ENCODE results near the gene RUFY3. TPM values are rescaled to one million over a fixed set of nuclear protein-coding genes. Genes with fewer than 3 reads are reported as not detected.
"Not testable (repeated sequence)": the region's sequence is repeated elsewhere in the genome, so short reads cannot be mapped to it uniquely, and the experiment has no call there.

RUFY3 gene
- total RNA-seq, 1 experiment from 2014 or later: 25.1 TPM

DNA sequence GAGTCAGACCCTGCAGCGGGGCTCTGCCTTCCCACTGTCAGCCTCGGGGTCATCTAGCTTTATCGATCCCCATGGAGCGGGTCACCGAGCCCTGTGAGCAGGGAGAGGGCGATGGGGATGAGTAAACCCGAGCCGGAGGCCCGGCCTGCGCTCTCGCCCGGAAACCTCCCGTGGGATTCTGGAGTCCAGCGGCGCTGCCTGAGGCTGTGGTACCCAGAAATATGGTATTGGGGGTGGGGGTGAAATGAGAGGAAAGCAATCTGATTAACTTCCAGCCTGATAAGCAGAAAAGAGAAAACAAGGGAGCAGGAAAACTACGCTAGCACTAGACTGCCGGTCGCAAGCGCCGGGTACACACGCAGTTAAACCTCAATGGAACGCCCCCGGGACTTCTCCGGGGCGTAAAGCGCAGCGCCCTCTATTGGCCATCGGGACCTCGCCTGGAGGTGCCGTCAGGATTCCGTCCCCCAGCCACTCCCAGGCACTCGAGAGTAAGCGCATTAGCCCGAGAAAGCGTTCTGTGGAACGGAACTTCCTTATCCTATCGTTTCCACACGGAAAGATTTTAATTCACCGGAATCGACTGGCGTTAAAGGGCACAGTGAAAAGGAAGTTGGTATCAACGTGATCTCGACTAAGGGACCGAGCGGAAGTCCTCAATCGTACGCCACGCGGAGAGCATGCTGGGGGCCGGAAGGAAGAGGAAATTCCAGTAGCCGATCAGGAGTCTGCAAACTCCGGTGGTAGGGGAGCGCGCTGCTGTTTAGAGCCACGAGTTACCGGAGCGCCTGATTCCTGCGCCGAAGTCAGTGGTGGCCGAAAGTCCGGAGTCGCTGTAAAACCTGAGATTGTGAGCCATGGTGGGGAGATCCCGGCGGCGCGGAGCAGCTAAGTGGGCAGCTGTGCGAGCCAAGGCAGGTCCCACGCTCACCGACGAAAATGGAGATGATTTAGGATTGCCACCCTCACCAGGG lies 33.7 kb upstream of the RUFY3 start, which contains the start of gene UTP3:
Gene UTP3, plus strand, starts transcription at position 712 of the 974 bp plus-strand sequence. Its CDS starts 146 bp downstream, at position 858.
- CTCF ChIA-PET: interaction anchor here (0.6 kb wide), 1 partner anchor 87 kb away, joined by 3 read pairs; no protein-coding TSS in a partner anchor
- TSS peak; percentile 98 for BruUV-seq (replicated peaks)
- Histone ChIP-seq H3K4me1 (ENCODE audit: insufficient read depth, low read length, poor library complexity, severe bottlenecking) (peaks cover 12% of the 10 kb centered on the region), H3K4me3 (ENCODE audit: low read depth, low read length, poor library complexity, severe bottlenecking) (peak within 1 kb of the TSS; percentile 90), H3K9me3 (ENCODE audit: low read depth, low read length, poor library complexity, severe bottlenecking) (no peaks in the 10 kb centered on the region), H3K27ac (ENCODE audit: low read depth, low read length, poor library complexity, severe bottlenecking) (peak within 1 kb of the TSS; percentile 86), H3K27me3 (replicated peaks; ENCODE audit: insufficient read depth, low read depth, low read length, poor library complexity) (no peaks in the 10 kb centered on the region), H3K36me3 (ENCODE audit: insufficient read depth, low read length, poor library complexity, severe bottlenecking) (no peaks in the 10 kb centered on the region)
- TF ChIP-seq, protein P1, sequence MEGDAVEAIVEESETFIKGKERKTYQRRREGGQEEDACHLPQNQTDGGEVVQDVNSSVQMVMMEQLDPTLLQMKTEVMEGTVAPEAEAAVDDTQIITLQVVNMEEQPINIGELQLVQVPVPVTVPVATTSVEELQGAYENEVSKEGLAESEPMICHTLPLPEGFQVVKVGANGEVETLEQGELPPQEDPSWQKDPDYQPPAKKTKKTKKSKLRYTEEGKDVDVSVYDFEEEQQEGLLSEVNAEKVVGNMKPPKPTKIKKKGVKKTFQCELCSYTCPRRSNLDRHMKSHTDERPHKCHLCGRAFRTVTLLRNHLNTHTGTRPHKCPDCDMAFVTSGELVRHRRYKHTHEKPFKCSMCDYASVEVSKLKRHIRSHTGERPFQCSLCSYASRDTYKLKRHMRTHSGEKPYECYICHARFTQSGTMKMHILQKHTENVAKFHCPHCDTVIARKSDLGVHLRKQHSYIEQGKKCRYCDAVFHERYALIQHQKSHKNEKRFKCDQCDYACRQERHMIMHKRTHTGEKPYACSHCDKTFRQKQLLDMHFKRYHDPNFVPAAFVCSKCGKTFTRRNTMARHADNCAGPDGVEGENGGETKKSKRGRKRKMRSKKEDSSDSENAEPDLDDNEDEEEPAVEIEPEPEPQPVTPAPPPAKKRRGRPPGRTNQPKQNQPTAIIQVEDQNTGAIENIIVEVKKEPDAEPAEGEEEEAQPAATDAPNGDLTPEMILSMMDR (conservative IDR thresholded peaks at IDR 0.05; ENCODE audit: low read depth, low read length): peak; percentile 87
- no peak for TF ChIP-seq EZH2 (IDR thresholded peaks at IDR 0.05; ENCODE audit: borderline replicate concordance, low read depth, low read length, poor library complexity, severe bottlenecking)
- peak; percentile 96 for DNase-seq (ENCODE audit: low spot score)
- intact Hi-C loops (cut with micrococcal nuclease; ENCODE audit: unreplicated experiment): no loop called here
- POLR2A ChIA-PET (ENCODE audit: low non-redundant PET): no interaction called here

DNA sequence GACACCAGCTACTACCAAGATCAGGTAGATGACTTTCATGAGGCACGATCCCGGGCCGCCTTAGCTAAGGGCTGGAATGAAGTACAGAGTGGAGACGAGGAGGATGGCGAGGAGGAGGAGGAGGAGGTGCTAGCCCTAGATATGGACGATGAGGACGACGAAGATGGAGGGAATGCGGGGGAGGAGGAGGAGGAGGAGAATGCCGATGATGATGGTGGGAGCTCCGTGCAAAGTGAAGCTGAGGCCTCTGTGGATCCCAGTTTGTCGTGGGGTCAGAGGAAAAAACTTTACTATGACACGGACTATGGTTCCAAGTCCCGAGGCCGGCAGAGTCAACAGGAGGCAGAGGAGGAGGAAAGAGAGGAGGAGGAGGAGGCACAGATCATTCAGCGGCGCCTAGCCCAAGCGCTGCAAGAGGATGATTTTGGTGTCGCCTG lies 33.0 kb upstream of the RUFY3 start:
- H3K4me1 ChIP-seq (ENCODE audit: insufficient read depth, low read length, poor library complexity, severe bottlenecking): peaks cover 12% of the 10 kb centered on the region
- ChIA-PET POLR2A (ENCODE audit: low non-redundant PET) (no interaction called here), CTCF (no interaction called here)
- no TSS peak for BruUV-seq (replicated peaks)
- H3K4me3 ChIP-seq (ENCODE audit: low read depth, low read length, poor library complexity, severe bottlenecking): peak overlapping the region; percentile 90
- no peaks in the 10 kb centered on the region for H3K36me3 ChIP-seq (ENCODE audit: insufficient read depth, low read length, poor library complexity, severe bottlenecking)
- TF ChIP-seq, protein P1 (conservative IDR thresholded peaks at IDR 0.05; ENCODE audit: low read depth, low read length): no peak
- intact Hi-C loops (cut with micrococcal nuclease; ENCODE audit: unreplicated experiment): no loop called here
- H3K27ac ChIP-seq (ENCODE audit: low read depth, low read length, poor library complexity, severe bottlenecking): peak overlapping the region; percentile 86
- no peak for DNase-seq (ENCODE audit: low spot score)
- H3K9me3 ChIP-seq (ENCODE audit: low read depth, low read length, poor library complexity, severe bottlenecking): no peaks in the 10 kb centered on the region
- H3K27me3 ChIP-seq (replicated peaks; ENCODE audit: insufficient read depth, low read depth, low read length, poor library complexity): no peaks in the 10 kb centered on the region

DNA sequence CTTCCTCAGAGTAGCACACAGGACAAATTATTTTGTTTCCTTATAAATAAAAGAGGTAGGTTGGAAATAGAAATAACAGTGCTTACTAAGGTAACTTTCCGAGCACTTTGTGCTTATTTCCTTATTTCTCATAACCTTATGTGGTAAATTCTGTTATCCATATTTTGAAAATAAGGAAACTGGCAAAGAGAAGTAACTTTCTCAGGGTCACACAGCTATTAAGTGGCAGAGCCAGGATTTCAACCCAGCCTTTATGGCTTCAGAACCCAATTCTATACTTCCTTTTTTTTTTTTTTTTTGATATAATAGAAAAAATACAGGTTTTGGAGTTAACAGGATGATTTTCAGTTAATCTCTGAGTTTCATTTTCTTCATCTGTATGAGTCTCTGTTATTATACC lies 30.1 kb upstream of the RUFY3 start:
- no peak for DNase-seq (ENCODE audit: low spot score)
- H3K27me3 ChIP-seq (replicated peaks; ENCODE audit: insufficient read depth, low read depth, low read length, poor library complexity): no peaks in the 10 kb centered on the region
- CTCF ChIA-PET: no interaction called here
- no peaks in the 10 kb centered on the region for H3K9me3 ChIP-seq (ENCODE audit: low read depth, low read length, poor library complexity, severe bottlenecking)
- H3K27ac ChIP-seq (ENCODE audit: low read depth, low read length, poor library complexity, severe bottlenecking): no peak overlapping the region
- no peak overlapping the region for H3K4me3 ChIP-seq (ENCODE audit: low read depth, low read length, poor library complexity, severe bottlenecking)
- H3K36me3 ChIP-seq (ENCODE audit: insufficient read depth, low read length, poor library complexity, severe bottlenecking): no peaks in the 10 kb centered on the region
- POLR2A ChIA-PET (ENCODE audit: low non-redundant PET): no interaction called here
- H3K4me1 ChIP-seq (ENCODE audit: insufficient read depth, low read length, poor library complexity, severe bottlenecking): peaks cover 12% of the 10 kb centered on the region
- no TSS peak for BruUV-seq (replicated peaks)
- intact Hi-C loops (cut with micrococcal nuclease; ENCODE audit: unreplicated experiment): no loop called here
- TF ChIP-seq EZH2 (IDR thresholded peaks at IDR 0.05; ENCODE audit: borderline replicate concordance, low read depth, low read length, poor library complexity, severe bottlenecking): no peak
- TF ChIP-seq, protein P1 (conservative IDR thresholded peaks at IDR 0.05; ENCODE audit: low read depth, low read length): no peak

DNA sequence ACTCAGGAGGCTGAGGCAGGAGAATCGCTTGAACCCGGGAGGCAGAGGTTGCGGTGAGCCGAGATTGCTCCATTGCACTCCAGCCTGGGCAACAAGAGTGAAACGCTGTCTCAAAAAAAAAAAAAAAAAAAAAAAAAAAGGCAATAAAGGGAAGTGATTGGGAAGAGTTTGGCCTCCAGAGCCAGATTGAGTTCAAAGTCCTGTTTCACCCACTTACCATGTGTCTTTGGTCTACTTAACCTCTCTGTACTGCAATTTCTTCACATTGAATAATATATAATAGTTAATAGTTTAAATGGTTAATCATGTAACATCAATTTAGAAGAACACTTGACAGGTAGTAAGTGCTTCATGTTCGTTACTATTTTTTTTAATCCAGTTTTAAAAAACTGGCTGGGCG lies 27.1 kb upstream of the RUFY3 start:
- CTCF ChIA-PET: not testable (repeated sequence)

DNA sequence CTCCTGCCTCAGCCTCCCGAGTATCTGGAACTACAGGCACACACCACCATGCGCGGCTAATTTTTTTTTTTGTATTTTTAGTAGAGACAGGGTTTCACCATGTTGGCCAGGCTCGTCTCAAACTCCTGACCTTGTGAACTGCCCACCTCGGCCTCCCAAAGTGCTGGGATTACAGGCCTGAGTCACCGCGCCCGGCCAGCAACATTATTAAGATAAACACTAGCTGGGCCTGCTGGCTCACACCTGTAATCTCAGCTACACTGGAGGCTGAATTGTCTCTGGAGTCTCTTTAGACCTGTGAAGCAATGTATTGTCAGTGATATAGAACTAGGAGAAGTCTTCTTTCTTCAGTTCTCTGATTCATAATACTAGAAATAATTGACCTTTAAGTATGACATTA lies 23.3 kb upstream of the RUFY3 start:
- H3K36me3 ChIP-seq (ENCODE audit: insufficient read depth, low read length, poor library complexity, severe bottlenecking); H3K4me1 ChIP-seq (ENCODE audit: insufficient read depth, low read length, poor library complexity, severe bottlenecking); POLR2A ChIA-PET (ENCODE audit: low non-redundant PET); BruUV-seq (replicated peaks); H3K27ac ChIP-seq (ENCODE audit: low read depth, low read length, poor library complexity, severe bottlenecking); H3K4me3 ChIP-seq (ENCODE audit: low read depth, low read length, poor library complexity, severe bottlenecking); intact Hi-C loops (cut with micrococcal nuclease; ENCODE audit: unreplicated experiment); H3K9me3 ChIP-seq (ENCODE audit: low read depth, low read length, poor library complexity, severe bottlenecking); H3K27me3 ChIP-seq (replicated peaks; ENCODE audit: insufficient read depth, low read depth, low read length, poor library complexity); DNase-seq (ENCODE audit: low spot score); CTCF ChIA-PET: not testable (repeated sequence)

More for the DNA sequence above, 27.1 kb upstream of the RUFY3 start:
- H3K4me3 ChIP-seq (ENCODE audit: low read depth, low read length, poor library complexity, severe bottlenecking); H3K27ac ChIP-seq (ENCODE audit: low read depth, low read length, poor library complexity, severe bottlenecking); H3K9me3 ChIP-seq (ENCODE audit: low read depth, low read length, poor library complexity, severe bottlenecking); H3K36me3 ChIP-seq (ENCODE audit: insufficient read depth, low read length, poor library complexity, severe bottlenecking); H3K27me3 ChIP-seq (replicated peaks; ENCODE audit: insufficient read depth, low read depth, low read length, poor library complexity); POLR2A ChIA-PET (ENCODE audit: low non-redundant PET); intact Hi-C loops (cut with micrococcal nuclease; ENCODE audit: unreplicated experiment); DNase-seq (ENCODE audit: low spot score); H3K4me1 ChIP-seq (ENCODE audit: insufficient read depth, low read length, poor library complexity, severe bottlenecking); BruUV-seq (replicated peaks): not testable (repeated sequence)

Data from A673 (cell line).